Muscle of leg (tissue), 11 donors: ENCODE measurements around the gene MOAP1. TPM values are rescaled to one million over a fixed set of nuclear protein-coding genes. Genes with fewer than 3 reads are reported as not detected.
"Not testable (repeated sequence)": the region's sequence is repeated elsewhere in the genome, so short reads cannot be mapped to it uniquely, and the experiment has no call there.

ENCODE experiments used
- DNase-seq: peaks from one replicate; pipeline ENCODE4 v3.0.0; 2013
- H3K27ac ChIP-seq: one replicate; pipeline ENCODE4 v1.5.1; 2013; ENCODE audit warnings: mild to moderate bottlenecking, low read length, control low read depth
- H3K27me3 ChIP-seq: one replicate; pipeline ENCODE4 v1.6.1; 2013; ENCODE audit warnings: low read length; ENCODE audit not compliant: control insufficient read depth, insufficient read depth
- H3K36me3 ChIP-seq: one replicate; pipeline ENCODE4 v1.6.1; 2013; ENCODE audit warnings: low read length; ENCODE audit not compliant: control insufficient read depth, insufficient read depth
- H3K4me1 ChIP-seq: one replicate; pipeline ENCODE4 v1.6.1; 2013; ENCODE audit warnings: low read length; ENCODE audit not compliant: control insufficient read depth, insufficient read depth
- H3K4me3 ChIP-seq: one replicate; pipeline ENCODE4 v1.5.1; 2013; ENCODE audit warnings: low read length, control low read depth
- H3K9me3 ChIP-seq: replicated peaks from 2 replicates; pipeline ENCODE4 v1.6.1; 2013; ENCODE audit warnings: low read depth, low read length; ENCODE audit not compliant: control insufficient read depth
- WGBS: methylation state at CpG from one replicate; pipeline ENCODE4 v1.1.5; 2013; ENCODE audit warnings: missing lambda C conversion rate; ENCODE audit not compliant: insufficient coverage; 5-methylcytosine and 5-hydroxymethylcytosine counted together
- polyA plus RNA-seq, 8 donors: library from polyadenylated mRNA; unstranded; fragments of 120-200 nt; gene quantifications; one replicate each; pipeline versions ENCODE4 v1.2.1 to v1.2.3, GENCODE V29; 2013; ENCODE audit warnings: inconsistent platforms in 1 of 8, low replicate concordance in 1 of 8; ENCODE audit not compliant: insufficient read length in 8 of 8, insufficient read depth in 1 of 8
- total RNA-seq: library from RNA; stranded (reverse); fragments of 120-200 nt; gene quantifications from one replicate; pipeline ENCODE4 v1.2.4, GENCODE V29; 2013

Gene MOAP1
- total and polyA plus RNA-seq, 9 donors: 21.0 to 27.0 (median 22.8) TPM

GRCh38 chr14:93165271-93166265, 19.1 kb downstream of the MOAP1 start:
- not testable (repeated sequence) for H3K9me3 ChIP-seq, H3K4me3 ChIP-seq, H3K4me1 ChIP-seq, DNase-seq, H3K27me3 ChIP-seq, H3K36me3 ChIP-seq, H3K27ac ChIP-seq
- 68% methylated on average over 4 of the region's 26 CpGs for WGBS

- no peak overlapping the region for H3K4me3 ChIP-seq
- H3K27me3 ChIP-seq: no peaks in the 10 kb centered on the region
- WGBS: no CpG with 5 or more reads among the region's 5 CpGs
- H3K4me1 ChIP-seq: no peaks in the 10 kb centered on the region
- H3K27ac ChIP-seq: no peak overlapping the region
- no peaks in the 10 kb centered on the region for H3K36me3 ChIP-seq
- DNase-seq: no peak
- H3K9me3 ChIP-seq: no peaks in the 10 kb centered on the region
Observed at GRCh38 chr14:93163564-93163963, 21.1 kb downstream of the MOAP1 start.

- H3K4me1 ChIP-seq: no peaks in the 10 kb centered on the region
- no peak for DNase-seq
- no peaks in the 10 kb centered on the region for H3K9me3 ChIP-seq
- no peaks in the 10 kb centered on the region for H3K27me3 ChIP-seq
- H3K27ac ChIP-seq: no peak overlapping the region
- WGBS: 55% methylated on average over 4 of the region's 4 CpGs
- H3K36me3 ChIP-seq: no peaks in the 10 kb centered on the region
- no peak overlapping the region for H3K4me3 ChIP-seq
Observed at GRCh38 chr14:93161411-93161940, 23.2 kb downstream of the MOAP1 start.

- H3K27me3 ChIP-seq: no peaks in the 10 kb centered on the region
- no peaks in the 10 kb centered on the region for H3K36me3 ChIP-seq
- no peak overlapping the region for H3K4me3 ChIP-seq
- no peaks in the 10 kb centered on the region for H3K4me1 ChIP-seq
- WGBS: 40% methylated on average over 2 of the region's 4 CpGs
- no peaks in the 10 kb centered on the region for H3K9me3 ChIP-seq
- H3K27ac ChIP-seq: no peak overlapping the region
- DNase-seq: no peak
Observed at GRCh38 chr14:93160353-93160801, 24.3 kb downstream of the MOAP1 start.

- not testable (repeated sequence) for DNase-seq, H3K36me3 ChIP-seq
- no CpG with 5 or more reads among the region's 5 CpGs for WGBS
Observed at GRCh38 chr14:93159625-93160352, 24.9 kb downstream of the MOAP1 start.

GRCh38 chr14:93158349-93158748, 26.3 kb downstream of the MOAP1 start:
- H3K4me1 ChIP-seq, H3K9me3 ChIP-seq, H3K4me3 ChIP-seq, H3K27me3 ChIP-seq, H3K27ac ChIP-seq, DNase-seq, H3K36me3 ChIP-seq: not testable (repeated sequence)
- WGBS: 93% methylated on average over 2 of the region's 7 CpGs

More at GRCh38 chr14:93159625-93160352, 24.9 kb downstream of the MOAP1 start:
- H3K27ac ChIP-seq, H3K4me3 ChIP-seq, H3K4me1 ChIP-seq, H3K27me3 ChIP-seq, H3K9me3 ChIP-seq: not testable (repeated sequence)

GRCh38 chr14:93156693-93157369, 27.9 kb downstream of the MOAP1 start:
- no peak for DNase-seq
- H3K4me3 ChIP-seq: no peak overlapping the region
- H3K9me3 ChIP-seq: no peaks in the 10 kb centered on the region
- no peak overlapping the region for H3K27ac ChIP-seq
- no peaks in the 10 kb centered on the region for H3K36me3 ChIP-seq
- 51% methylated on average over 5 of the region's 8 CpGs for WGBS
- no peaks in the 10 kb centered on the region for H3K27me3 ChIP-seq
- H3K4me1 ChIP-seq: no peaks in the 10 kb centered on the region

GRCh38 chr14:93155667-93156066, 29.0 kb downstream of the MOAP1 start:
- no peak overlapping the region for H3K4me3 ChIP-seq
- no peaks in the 10 kb centered on the region for H3K36me3 ChIP-seq
- no peak for DNase-seq
- H3K27ac ChIP-seq: no peak overlapping the region
- H3K9me3 ChIP-seq: no peaks in the 10 kb centered on the region
- no CpG with 5 or more reads among the region's 2 CpGs for WGBS
- H3K27me3 ChIP-seq: no peaks in the 10 kb centered on the region
- no peaks in the 10 kb centered on the region for H3K4me1 ChIP-seq

- H3K9me3 ChIP-seq: no peaks in the 10 kb centered on the region
- peaks cover 5% of the 10 kb centered on the region for H3K27me3 ChIP-seq
- no peak for DNase-seq
- H3K4me1 ChIP-seq: no peaks in the 10 kb centered on the region
- no peak overlapping the region for H3K27ac ChIP-seq
- no peaks in the 10 kb centered on the region for H3K36me3 ChIP-seq
- no peak overlapping the region for H3K4me3 ChIP-seq
- 71% methylated on average over 3 of the region's 7 CpGs for WGBS
Observed at GRCh38 chr14:93153121-93153520, 31.6 kb downstream of the MOAP1 start.
